CD14-positive monocyte (primary cell): ENCODE data around the gene CES3. TPM values are rescaled to one million over a fixed set of nuclear protein-coding genes. Genes with fewer than 3 reads are reported as not detected.

ENCODE experiments used
- DNase-seq, 3 donors: peaks; one replicate each; pipeline ENCODE4 v3.0.0-alpha.2; 2011 to 2022
- H2AFZ ChIP-seq: 2 replicates; pipeline ENCODE4 v1.6.0; 2012; ENCODE audit warnings: mild to moderate bottlenecking, low read depth, low read length, inconsistent platforms; ENCODE audit not compliant: insufficient read depth, poor library complexity, severe bottlenecking
- H3K27ac ChIP-seq, 2 donors: 1 replicate in 1 of 2; 2 replicates in 1 of 2; pipeline ENCODE4 v1.5.1; 2012 to 2013; ENCODE audit warnings: low read length in 2 of 2, control low read depth in 1 of 2, inconsistent platforms in 1 of 2, low read depth in 1 of 2, mild to moderate bottlenecking in 1 of 2
- H3K27me3 ChIP-seq, 2 donors: one replicate each; pipeline versions ENCODE4 v1.6.0 to v1.6.1; 2011 to 2013; ENCODE audit warnings: low read length in 2 of 2; ENCODE audit not compliant: control insufficient read depth in 2 of 2, insufficient read depth in 2 of 2
- H3K36me3 ChIP-seq, 2 donors: replicated peaks in 1 of 2; 1 replicate in 1 of 2; 2 replicates in 1 of 2; pipeline versions ENCODE4 v1.5.1 to v1.6.1; 2012 to 2013; ENCODE audit warnings: low read length in 2 of 2, control low read depth in 1 of 2, inconsistent platforms in 1 of 2, mild to moderate bottlenecking in 1 of 2; ENCODE audit not compliant: insufficient read depth in 2 of 2, control insufficient read depth in 1 of 2
- H3K4me1 ChIP-seq, 2 donors: 1 replicate in 1 of 2; 2 replicates in 1 of 2; pipeline versions ENCODE4 v1.5.1 to v1.6.1; 2012 to 2013; ENCODE audit warnings: low read length in 2 of 2, control low read depth in 1 of 2, inconsistent platforms in 1 of 2, mild to moderate bottlenecking in 1 of 2, moderate library complexity in 1 of 2; ENCODE audit not compliant: insufficient read depth in 2 of 2, control insufficient read depth in 1 of 2
- H3K4me2 ChIP-seq: replicated peaks from 2 replicates; pipeline ENCODE3; 2012; ENCODE audit warnings: low read length, moderate library complexity, mild to moderate bottlenecking; ENCODE audit not compliant: poor library complexity, severe bottlenecking; ENCODE audit errors: extremely low read depth
- H3K4me3 ChIP-seq, 3 experiments: fragments of 200-600 bp in 1 of 3; sonication (generic) in 1 of 3; replicated peaks in 1 of 3; 1 replicate in 2 of 3; 2 replicates in 1 of 3; pipeline ENCODE4 v1.5.1; 2011 to 2013; ENCODE audit warnings: low read length in 3 of 3, mild to moderate bottlenecking in 3 of 3, control low read depth in 2 of 3, low read depth in 2 of 3, inconsistent platforms in 1 of 3, moderate library complexity in 1 of 3
- H3K79me2 ChIP-seq: 2 replicates; pipeline ENCODE4 v1.6.0; 2012; ENCODE audit warnings: mild to moderate bottlenecking, control low read depth, inconsistent platforms, low read length, moderate library complexity; ENCODE audit not compliant: insufficient read depth
- H3K9ac ChIP-seq: 2 replicates; pipeline ENCODE4 v1.6.0; 2017; ENCODE audit warnings: low read length, mild to moderate bottlenecking; ENCODE audit not compliant: insufficient read depth, poor library complexity, severe bottlenecking
- H3K9me3 ChIP-seq, 2 donors: replicated peaks in 1 of 2; 1 replicate in 1 of 2; 2 replicates in 1 of 2; pipeline versions ENCODE4 v1.5.1 to v1.6.1; 2012 to 2013; ENCODE audit warnings: low read length in 2 of 2, control low read depth in 1 of 2; ENCODE audit not compliant: control insufficient read depth in 1 of 2, insufficient read depth in 1 of 2
- H4K20me1 ChIP-seq: 2 replicates; pipeline ENCODE4 v1.6.0; 2012; ENCODE audit warnings: mild to moderate bottlenecking, low read length, control low read depth, moderate library complexity; ENCODE audit not compliant: insufficient read depth
- H3K27ac Mint-ChIP-seq, 7 donors: one replicate each; pipeline ENCODE4 v1.8.0; 2020; ENCODE audit warnings: mild to moderate bottlenecking in 7 of 7, mixed read lengths in 7 of 7, moderate library complexity in 6 of 7, inconsistent platforms in 2 of 7
- H3K27me3 Mint-ChIP-seq, 3 donors: one replicate each; pipeline ENCODE4 v1.8.0; 2021 to 2022; ENCODE audit warnings: low read depth in 3 of 3, mild to moderate bottlenecking in 3 of 3, mixed read lengths in 3 of 3, moderate library complexity in 3 of 3, inconsistent platforms in 1 of 3
- H3K36me3 Mint-ChIP-seq, 2 donors: one replicate each; pipeline ENCODE4 v1.8.0; 2020; ENCODE audit warnings: mixed read lengths in 2 of 2, inconsistent platforms in 1 of 2, mild to moderate bottlenecking in 1 of 2
- H3K4me1 Mint-ChIP-seq: one replicate; pipeline ENCODE4 v1.8.0; 2020; ENCODE audit warnings: mild to moderate bottlenecking, mixed read lengths
- H3K4me3 Mint-ChIP-seq, 2 donors: one replicate each; pipeline ENCODE4 v1.8.0; 2020; ENCODE audit warnings: mild to moderate bottlenecking in 2 of 2, mixed read lengths in 2 of 2, moderate library complexity in 1 of 2
- H3K9me3 Mint-ChIP-seq, 7 donors: one replicate each; pipeline ENCODE4 v1.8.0; 2020 to 2022; ENCODE audit warnings: mixed read lengths in 7 of 7, mild to moderate bottlenecking in 6 of 7, moderate library complexity in 6 of 7, inconsistent platforms in 2 of 7
- CTCF ChIP-seq: fragments of 200-600 bp; IDR thresholded peaks from one replicate; pipeline ENCODE4 v1.8.0; 2022; ENCODE audit warnings: antibody characterized with exemption, mild to moderate bottlenecking
- WGBS: methylation state at CpG from one replicate; pipeline ENCODE4 v1.1.5; 2013; ENCODE audit warnings: missing lambda C conversion rate; ENCODE audit not compliant: insufficient coverage; 5-methylcytosine and 5-hydroxymethylcytosine counted together
- intact Hi-C, 2 donors: fragments of 100-400 bp; cut with micrococcal nuclease; formaldehyde crosslinking; loops; one replicate each; pipeline versions ENCODE4 v1.15.0 to v1.15.1; 2023
- polyA plus RNA-seq, 3 donors: library from polyadenylated mRNA; depleted of rRNA in 1 of 3; unstranded in 2 of 3; stranded (reverse) in 1 of 3; fragments of 300-500 nt in 2 of 3; fragments of >200 nt in 1 of 3; fragmentation: Illumina TruSeq in 2 of 3; gene quantifications; 1 replicate in 2 of 3; 2 replicates in 1 of 3; pipeline ENCODE4 v1.2.3, GENCODE V29; 2012 to 2021

CES3 gene
- polyA plus RNA-seq, 3 donors: 0.48 TPM; not detected in 2

GRCh38 chr16:66916518-66916917 lies 44.5 kb upstream of the CES3 start:
- H3K36me3 ChIP-seq: no peaks in the 10 kb centered on the region
- H4K20me1 ChIP-seq: no peaks in the 10 kb centered on the region
- H3K4me3 ChIP-seq: no peak overlapping the region
- no peak overlapping the region for H3K9ac ChIP-seq
- no peaks in the 10 kb centered on the region for H3K9me3 ChIP-seq
- DNase-seq: no peak
- no peak overlapping the region for H3K27ac ChIP-seq
- H3K4me1 ChIP-seq: no peaks in the 10 kb centered on the region
- H3K27me3 ChIP-seq: peaks cover 0 to 19% of the 10 kb centered on the region in 2 donors
- H3K9me3 Mint-ChIP-seq: no peaks in the 10 kb centered on the region
- no peak overlapping the region for H3K27ac Mint-ChIP-seq
- no peak for TF ChIP-seq CTCF
- 83% methylated on average over 5 of the region's 6 CpGs for WGBS
- intact Hi-C loops: no loop called here
- H3K4me3 Mint-ChIP-seq: no peak overlapping the region
- H3K36me3 Mint-ChIP-seq: no peaks in the 10 kb centered on the region
- no peaks in the 10 kb centered on the region for H3K4me1 Mint-ChIP-seq
- H3K27me3 Mint-ChIP-seq: peaks cover 13 to 26% (median 16%) of the 10 kb centered on the region in 3 donors
- H3K4me2 ChIP-seq: no peak overlapping the region
- H3K79me2 ChIP-seq: no peaks in the 10 kb centered on the region
- H2AFZ ChIP-seq: no peak overlapping the region

- Histone ChIP-seq H3K4me3 (no peak overlapping the region), H3K4me2 (no peak overlapping the region), H3K9ac (no peak overlapping the region), H3K79me2 (no peaks in the 10 kb centered on the region), H2AFZ (no peak overlapping the region), H3K36me3 (no peaks in the 10 kb centered on the region), H3K27ac (no peak overlapping the region), H3K4me1 (no peaks in the 10 kb centered on the region), H4K20me1 (no peaks in the 10 kb centered on the region), H3K27me3 (peaks cover 0 to 27% of the 10 kb centered on the region in 2 donors), H3K9me3 (no peaks in the 10 kb centered on the region)
- peaks cover 20 to 36% (median 23%) of the 10 kb centered on the region in 3 donors for H3K27me3 Mint-ChIP-seq
- TF ChIP-seq CTCF: no peak
- DNase-seq: no peak
- peak overlapping the region in 1 of 7 donors; percentile 18 for H3K27ac Mint-ChIP-seq
- 100% methylated on average over 3 of the region's 9 CpGs for WGBS
- no peak overlapping the region for H3K4me3 Mint-ChIP-seq
- H3K9me3 Mint-ChIP-seq: no peaks in the 10 kb centered on the region
- H3K36me3 Mint-ChIP-seq: no peaks in the 10 kb centered on the region
- H3K4me1 Mint-ChIP-seq: no peaks in the 10 kb centered on the region
- intact Hi-C loops: no loop called here
These were observed 43.3 kb upstream of the CES3 start for GRCh38 chr16:66917741-66918140.
